Measurements from ENCODE around the gene TCEAL1. TPM values are rescaled to one million over a fixed set of nuclear protein-coding genes. Genes with fewer than 3 reads are reported as not detected.

The TCEAL1 gene
- polyA plus RNA-seq, 1 donor = 69.1 TPM

GRCh38 chrX:103678199-103678993 is 49.6 kb downstream of the TCEAL1 start:
- DNase-seq (ENCODE audit: low read depth) = no peak

Other genes starting within 250 kb of the TCEAL1 start
- gene RAB40A, start 109.5 kb upstream of the TCEAL1 start, polyA plus RNA-seq (ENCODE audit: insufficient read length) = 1.1 TPM
- 78.0 TPM for gene TCEAL4, start 43.5 kb upstream of the TCEAL1 start, polyA plus RNA-seq (ENCODE audit: insufficient read length)
- 9.4 TPM for gene TCEAL3, start 21.0 kb upstream of the TCEAL1 start, polyA plus RNA-seq (ENCODE audit: insufficient read length)
- 249 TPM for gene MORF4L2, start 57.7 kb downstream of the TCEAL1 start, polyA plus RNA-seq (ENCODE audit: insufficient read length)
- gene TMEM31, start 81.9 kb downstream of the TCEAL1 start, polyA plus RNA-seq (ENCODE audit: insufficient read length) = 0.99 TPM
- gene PLP1, start 147.9 kb downstream of the TCEAL1 start, polyA plus RNA-seq (ENCODE audit: insufficient read length) = 54.6 TPM
- gene RAB9B, start 203.3 kb downstream of the TCEAL1 start, polyA plus RNA-seq (ENCODE audit: insufficient read length) = 35.1 TPM

Data from forelimb muscle (tissue), 1 donor.